Stimulated activated CD4-positive, alpha-beta T cell treated with anti-CD3 and anti-CD28 coated beads, Interleukin-1b, Interleukin-23, amount 100 ng/mL, for 1 hour (primary cell): ENCODE data around the gene RRP1B.
"Not testable (repeated sequence)": the region's sequence is repeated elsewhere in the genome, so short reads cannot be mapped to it uniquely, and the experiment has no call there.

ENCODE experiments used
- DNase-seq, 2 donors: peaks; one replicate each; pipeline ENCODE4 v3.0.0-alpha.2; 2020; ENCODE audit warnings: low read depth in 2 of 2

Gene RRP1B, protein sequence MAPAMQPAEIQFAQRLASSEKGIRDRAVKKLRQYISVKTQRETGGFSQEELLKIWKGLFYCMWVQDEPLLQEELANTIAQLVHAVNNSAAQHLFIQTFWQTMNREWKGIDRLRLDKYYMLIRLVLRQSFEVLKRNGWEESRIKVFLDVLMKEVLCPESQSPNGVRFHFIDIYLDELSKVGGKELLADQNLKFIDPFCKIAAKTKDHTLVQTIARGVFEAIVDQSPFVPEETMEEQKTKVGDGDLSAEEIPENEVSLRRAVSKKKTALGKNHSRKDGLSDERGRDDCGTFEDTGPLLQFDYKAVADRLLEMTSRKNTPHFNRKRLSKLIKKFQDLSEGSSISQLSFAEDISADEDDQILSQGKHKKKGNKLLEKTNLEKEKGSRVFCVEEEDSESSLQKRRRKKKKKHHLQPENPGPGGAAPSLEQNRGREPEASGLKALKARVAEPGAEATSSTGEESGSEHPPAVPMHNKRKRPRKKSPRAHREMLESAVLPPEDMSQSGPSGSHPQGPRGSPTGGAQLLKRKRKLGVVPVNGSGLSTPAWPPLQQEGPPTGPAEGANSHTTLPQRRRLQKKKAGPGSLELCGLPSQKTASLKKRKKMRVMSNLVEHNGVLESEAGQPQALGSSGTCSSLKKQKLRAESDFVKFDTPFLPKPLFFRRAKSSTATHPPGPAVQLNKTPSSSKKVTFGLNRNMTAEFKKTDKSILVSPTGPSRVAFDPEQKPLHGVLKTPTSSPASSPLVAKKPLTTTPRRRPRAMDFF

GRCh38 chr21:43659136-43660000, at the start of gene RRP1B, which contains the start of gene HSF2BP:
TSS of gene RRP1B (plus strand) at chr21:43659560. CDS start at chr21:43659665, 105 bp downstream.
TSS of gene HSF2BP (minus strand) at chr21:43659488. CDS start at chr21:43658096, 1,392 bp downstream.
- DNase-seq, result peak; percentile 36 to 69

GRCh38 chr21:43611598-43612369, 47.6 kb upstream of the RRP1B start:
- no peak for DNase-seq

DNA sequence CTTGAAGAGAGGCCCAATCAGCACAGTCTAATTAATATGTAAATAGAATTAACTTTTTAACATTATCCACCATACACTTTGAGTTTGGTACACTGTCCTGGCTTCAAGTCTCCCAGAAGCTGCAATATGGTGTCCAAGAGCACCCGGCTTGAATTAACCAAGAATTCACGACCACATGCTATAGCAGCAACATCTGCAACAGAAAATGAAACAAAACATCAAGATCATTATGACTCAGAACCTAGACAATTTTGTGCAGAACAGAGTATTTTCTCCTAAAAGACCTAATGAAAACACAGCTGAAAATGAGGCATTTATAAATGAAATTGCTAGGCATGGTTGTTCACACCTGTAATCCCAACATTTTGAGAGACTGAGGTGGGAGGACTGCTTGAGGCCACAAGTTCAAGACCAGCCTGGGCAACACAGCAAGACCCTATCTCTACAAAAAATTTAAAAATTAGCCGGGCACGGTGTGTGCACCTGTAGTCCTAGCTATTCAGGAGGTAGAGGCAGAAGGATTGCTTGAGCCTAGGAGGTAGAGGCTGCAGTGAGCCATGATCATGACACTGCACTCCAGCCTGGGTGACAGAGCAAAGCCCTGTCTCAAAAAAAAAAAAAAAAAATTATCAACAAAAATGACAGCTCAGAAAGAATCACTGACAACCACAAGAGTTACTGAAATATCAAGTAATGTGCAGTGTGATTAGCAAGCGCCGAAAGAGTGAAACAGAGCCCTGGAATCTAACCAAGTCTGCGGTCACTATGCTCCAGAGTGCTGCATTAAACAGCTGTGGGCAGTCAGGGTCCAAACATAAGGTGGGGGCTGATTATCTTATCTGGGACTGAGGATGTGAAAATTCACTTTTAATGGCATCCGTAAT, 45.4 kb upstream of the RRP1B start:
- no peak for DNase-seq

DNA sequence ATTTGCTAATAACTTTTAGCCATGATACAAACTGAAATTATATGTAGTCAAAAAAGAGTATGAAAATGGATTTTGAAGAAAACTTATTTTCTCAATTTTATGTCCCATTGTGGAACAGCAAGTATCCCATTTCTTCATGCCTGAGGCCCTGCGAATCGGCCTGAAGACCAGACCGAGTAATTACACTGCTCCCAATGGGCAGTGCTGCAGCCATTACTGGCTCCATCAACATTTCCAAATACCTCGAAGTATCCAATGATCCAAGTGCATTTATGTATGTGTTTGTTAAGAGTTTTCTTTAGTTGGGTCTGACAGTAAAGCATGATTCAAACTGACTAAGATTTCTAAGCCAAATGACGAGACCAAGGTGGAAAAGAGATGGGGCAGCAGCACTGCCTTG, 44.5 kb upstream of the RRP1B start:
- DNase-seq, result no peak

GRCh38 chr21:43616861-43617260, 42.5 kb upstream of the RRP1B start:
- not testable (repeated sequence) for DNase-seq

DNA sequence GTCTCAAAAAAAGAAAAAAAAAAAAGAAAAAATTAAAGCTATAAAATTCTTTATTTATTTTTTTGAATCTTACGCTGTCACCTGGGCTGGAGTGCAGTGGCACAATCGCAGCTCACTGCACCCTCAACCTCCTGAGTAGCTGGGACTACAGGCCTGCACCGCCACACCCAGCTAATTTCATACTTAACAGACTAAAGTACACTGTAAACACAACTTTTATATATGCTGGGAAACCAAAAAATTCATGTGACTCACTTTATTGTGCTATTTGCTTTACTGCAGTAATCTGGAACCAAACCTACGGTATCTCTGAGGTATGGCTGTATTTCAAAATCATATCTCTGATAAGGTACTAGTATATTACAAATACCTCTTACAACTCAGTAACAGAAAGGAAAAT, 40.4 kb upstream of the RRP1B start:
- DNase-seq, result no peak

GRCh38 chr21:43619344-43619743, 40.0 kb upstream of the RRP1B start:
- DNase-seq, result no peak

DNA sequence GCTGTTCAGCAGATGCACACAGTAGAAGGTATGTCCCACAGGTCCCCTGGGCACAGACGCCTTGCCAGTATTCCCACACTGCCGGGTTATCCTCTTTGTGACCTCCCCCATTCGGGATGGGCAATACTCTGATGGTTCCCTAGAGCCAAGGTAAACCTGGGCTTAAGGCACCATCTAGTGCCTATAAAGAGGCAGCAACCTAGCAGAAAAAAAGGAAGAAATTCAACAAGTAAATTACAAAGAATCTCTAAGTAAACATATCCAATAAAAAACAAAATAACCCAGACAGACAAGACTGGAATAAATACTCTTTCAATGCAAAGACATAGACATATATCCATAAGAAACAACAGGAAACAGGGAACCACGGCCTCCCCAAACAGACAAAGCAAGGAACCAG, 39.5 kb upstream of the RRP1B start:
- no peak for DNase-seq

DNA sequence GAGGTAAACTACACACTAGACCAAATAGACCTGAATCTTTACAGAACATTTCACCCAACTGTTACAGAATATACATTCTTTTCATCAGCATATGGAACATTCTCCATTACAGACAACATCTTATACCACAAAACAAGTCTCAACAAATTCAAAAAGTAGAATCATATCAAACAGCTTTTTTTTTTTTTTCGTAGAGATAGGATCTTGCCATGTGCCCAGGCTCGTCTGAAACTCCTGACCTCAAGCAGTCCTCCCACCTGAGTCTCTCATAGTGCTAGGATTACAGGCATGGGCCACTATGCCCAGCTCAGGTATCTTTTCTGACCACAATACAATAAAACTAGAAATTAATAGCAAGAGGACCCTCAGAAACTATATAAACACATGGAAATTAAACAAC, 36.6 kb upstream of the RRP1B start:
- no peak for DNase-seq

GRCh38 chr21:43623588-43623987, 35.8 kb upstream of the RRP1B start:
- DNase-seq, result no peak

GRCh38 chr21:43624339-43624738, 35.0 kb upstream of the RRP1B start:
- DNase-seq, result no peak

DNA sequence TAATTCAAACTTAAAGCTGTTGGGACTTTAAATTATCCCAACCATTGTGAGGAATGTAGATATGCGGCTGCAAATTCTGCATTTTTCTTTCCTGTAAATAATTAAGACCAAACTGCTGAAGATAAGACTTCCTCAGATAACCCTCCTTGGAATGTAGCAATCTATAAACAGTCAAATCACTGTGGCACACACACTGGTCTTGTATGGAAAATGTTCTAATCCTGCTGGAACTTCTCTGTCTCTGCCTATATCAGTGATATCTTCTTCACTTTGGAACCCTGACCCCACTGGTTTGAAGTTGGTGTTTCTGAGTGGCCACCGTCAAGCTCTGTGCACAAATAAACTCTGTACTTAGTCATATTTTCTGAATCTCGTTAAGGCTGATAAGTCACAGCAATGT, 33.0 kb upstream of the RRP1B start:
- no peak for DNase-seq

DNA sequence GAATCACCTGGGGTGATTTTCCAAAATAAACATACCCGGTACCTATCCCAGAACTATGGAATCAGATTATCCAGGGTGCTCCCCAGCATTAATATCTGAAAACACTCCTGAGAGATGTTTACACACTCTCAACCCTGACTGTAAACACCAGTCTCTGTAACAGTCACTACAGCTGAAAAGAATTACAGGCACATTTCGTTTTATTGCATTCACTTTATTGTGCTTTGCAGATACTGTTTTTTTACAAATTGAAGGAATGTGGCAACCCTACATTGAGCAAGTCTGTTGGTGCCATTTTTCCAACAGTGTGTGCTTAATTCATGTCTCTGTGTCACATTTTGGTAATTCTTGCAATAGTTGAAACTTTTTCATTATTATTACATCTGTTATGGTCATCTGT, 31.8 kb upstream of the RRP1B start:
- no peak for DNase-seq

DNA sequence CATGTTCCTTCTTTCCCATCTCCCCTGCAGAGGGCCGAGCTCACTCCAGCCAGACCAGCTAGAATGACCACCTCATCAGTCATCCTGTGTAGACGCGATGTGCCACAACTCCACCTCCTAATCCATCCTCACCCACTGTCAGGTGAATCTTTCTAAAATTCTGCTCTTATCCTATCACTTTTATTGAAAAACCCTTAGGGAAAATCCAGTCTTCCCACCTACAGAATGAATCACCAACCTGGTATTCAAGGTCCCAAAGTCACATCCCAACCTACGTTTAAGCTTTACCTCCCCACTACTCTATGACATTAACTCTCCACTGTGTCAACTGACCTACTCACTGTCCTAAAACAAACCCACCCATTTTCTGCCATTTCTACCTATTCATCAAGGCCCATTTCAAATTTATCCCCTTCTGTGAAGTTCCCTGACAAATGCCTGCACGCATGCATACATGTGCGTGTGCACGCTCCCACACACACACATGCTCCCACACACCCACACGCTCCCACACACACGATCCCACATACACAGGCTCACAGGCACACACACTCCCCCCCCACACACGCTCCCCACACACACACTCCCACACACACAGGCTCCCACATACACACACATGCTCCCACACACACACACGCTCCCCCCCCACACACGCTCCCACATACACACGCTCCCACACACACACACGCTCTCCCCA, 27.8 kb upstream of the RRP1B start:
- no peak for DNase-seq

DNA sequence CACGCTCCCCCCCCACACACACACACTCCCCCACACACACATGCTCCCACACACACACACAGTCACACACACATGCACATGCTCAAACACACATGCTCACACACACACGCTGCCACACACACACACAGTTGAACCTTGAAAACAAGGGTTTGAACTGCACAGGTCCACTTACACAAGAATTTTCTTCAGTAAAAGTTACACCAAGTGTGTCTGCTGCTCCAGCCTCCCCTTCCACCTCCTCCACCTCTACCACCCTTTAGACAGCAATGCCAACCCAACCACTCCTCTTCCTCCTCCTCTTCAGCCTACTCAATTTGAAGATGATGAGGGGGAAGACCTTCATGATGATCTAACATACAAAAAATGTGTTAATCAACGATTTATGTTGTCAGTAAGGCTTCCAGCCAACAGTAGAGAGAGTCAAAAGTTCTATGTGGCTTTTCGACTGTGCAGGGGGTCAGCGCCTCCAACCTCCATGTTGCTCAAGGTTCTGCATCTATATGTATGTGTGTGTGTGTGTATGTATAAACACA, 26.9 kb upstream of the RRP1B start:
- DNase-seq, result no peak

GRCh38 chr21:43634618-43635017, 24.7 kb upstream of the RRP1B start:
- DNase-seq, result no peak

DNA sequence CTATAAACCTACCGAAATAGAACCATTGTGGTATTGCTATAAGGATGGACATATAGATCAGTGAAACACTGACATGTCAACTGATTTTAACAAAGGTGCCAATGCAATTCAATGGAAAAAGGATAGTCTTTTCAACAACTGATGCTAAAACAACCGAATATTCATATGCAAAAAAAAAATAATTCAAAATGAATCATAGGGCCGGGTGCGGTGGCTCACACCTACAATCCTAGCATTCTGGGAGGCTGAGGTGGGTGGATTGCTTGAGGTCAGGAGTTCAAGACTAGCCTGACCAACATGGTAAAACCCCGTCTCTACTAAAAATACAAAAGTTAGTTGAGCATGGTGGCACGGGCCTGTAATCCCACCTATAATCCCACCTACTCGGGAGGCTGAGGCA, 23.9 kb upstream of the RRP1B start:
- DNase-seq, result no peak

DNA sequence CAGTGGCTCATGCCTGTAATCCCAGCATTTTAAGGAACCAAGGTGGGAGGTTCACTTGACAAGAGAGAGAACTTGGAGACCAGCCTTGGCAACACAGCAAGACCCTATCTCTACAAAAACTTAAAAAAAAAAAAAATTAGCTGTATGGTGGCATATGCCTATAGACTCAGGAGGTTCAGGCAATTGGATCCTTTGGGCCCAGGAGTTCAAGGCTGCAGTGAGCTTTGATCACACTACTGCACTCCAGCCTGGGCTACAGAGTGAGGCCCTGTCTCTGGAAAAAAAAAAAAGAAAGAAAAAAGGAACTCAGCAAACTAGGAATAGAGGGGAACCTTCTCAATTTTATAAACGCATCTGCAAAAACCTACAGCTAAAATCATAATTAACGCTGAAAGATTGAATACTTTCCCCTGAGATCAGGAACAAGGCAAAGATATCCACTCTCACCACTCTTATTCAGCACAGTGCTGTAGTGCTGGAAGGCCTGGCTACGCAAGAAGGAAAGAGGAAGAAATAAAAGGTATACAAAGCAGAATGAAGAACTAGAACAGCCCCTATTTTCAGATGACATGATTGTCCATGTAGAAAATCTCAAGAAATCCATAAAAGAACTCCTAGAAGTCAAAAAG, 21.7 kb upstream of the RRP1B start:
- DNase-seq, result no peak
